Skin epidermis (tissue), 12 donors: ENCODE measurements around the gene AKT3.

Experiments
- H3K27ac ChIP-seq, 21 experiments: fragments of 200-600 bp; sonication (generic) in 11 of 21; one replicate each; pipeline ENCODE4 v1.5.0; 2020; ENCODE audit warnings: mild to moderate bottlenecking in 3 of 21, inconsistent platforms in 2 of 21, moderate library complexity in 2 of 21
- H3K4me3 ChIP-seq, 7 experiments: fragments of 200-600 bp; sonication (generic) in 2 of 7; one replicate each; pipeline ENCODE4 v1.5.0; 2020; ENCODE audit warnings: inconsistent platforms in 2 of 7, mild to moderate bottlenecking in 2 of 7, moderate library complexity in 1 of 7

Gene AKT3

DNA sequence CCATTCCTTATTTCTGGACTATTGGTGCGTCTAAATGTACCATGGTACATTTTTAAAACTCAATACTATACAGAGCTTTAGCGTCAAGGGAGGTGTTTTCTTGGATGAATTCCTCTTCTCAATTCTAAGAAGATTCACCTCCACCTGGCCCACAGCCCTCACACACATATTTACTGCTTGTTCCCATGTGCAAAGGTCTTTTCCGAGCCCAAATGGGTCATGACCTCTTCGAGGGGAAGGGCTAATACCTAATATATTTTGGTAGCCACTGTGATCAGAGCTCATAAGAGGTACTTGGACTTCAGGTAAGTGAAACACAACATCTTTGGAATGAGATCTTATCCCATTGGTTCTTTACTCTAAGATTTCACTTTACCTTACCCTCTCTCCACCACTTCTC lies 388.3 kb downstream of the AKT3 start:
- Histone ChIP-seq H3K27ac (no peak overlapping the region), H3K4me3 (no peak overlapping the region)

GRCh38 chr1:243459059-243459458 lies 391.0 kb downstream of the AKT3 start:
- H3K27ac ChIP-seq, result no peak overlapping the region
- H3K4me3 ChIP-seq, result no peak overlapping the region

DNA sequence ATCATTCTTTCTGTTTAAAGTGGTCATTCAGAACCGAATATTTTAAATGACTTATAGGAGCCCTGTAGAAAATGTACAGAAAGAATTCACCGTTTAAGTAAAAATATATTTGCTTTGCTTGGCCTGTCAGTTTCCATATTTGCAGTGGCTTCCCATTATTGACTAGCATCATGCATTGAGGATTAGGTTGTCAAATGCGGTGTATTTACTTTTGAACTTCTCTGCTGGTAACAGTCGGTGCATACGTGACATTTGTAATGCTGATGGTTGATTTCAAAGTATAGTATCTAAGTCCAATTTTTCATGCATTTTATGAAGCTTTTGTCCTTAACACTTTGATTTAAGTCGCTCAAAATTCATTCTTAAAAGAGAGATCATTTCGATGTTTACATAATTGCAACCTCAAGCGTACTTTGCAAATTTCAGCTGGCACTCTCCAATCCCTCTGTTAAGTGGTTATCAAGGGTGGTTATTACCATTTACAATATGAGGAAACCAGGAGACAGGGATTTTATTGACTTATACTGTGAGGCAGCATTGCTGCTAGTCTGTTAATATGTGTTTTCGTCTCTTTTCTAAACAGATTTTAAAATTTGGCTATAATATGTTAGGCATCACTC lies 392.6 kb downstream of the AKT3 start:
- no peak overlapping the region for H3K4me3 ChIP-seq
- no peak overlapping the region for H3K27ac ChIP-seq

DNA sequence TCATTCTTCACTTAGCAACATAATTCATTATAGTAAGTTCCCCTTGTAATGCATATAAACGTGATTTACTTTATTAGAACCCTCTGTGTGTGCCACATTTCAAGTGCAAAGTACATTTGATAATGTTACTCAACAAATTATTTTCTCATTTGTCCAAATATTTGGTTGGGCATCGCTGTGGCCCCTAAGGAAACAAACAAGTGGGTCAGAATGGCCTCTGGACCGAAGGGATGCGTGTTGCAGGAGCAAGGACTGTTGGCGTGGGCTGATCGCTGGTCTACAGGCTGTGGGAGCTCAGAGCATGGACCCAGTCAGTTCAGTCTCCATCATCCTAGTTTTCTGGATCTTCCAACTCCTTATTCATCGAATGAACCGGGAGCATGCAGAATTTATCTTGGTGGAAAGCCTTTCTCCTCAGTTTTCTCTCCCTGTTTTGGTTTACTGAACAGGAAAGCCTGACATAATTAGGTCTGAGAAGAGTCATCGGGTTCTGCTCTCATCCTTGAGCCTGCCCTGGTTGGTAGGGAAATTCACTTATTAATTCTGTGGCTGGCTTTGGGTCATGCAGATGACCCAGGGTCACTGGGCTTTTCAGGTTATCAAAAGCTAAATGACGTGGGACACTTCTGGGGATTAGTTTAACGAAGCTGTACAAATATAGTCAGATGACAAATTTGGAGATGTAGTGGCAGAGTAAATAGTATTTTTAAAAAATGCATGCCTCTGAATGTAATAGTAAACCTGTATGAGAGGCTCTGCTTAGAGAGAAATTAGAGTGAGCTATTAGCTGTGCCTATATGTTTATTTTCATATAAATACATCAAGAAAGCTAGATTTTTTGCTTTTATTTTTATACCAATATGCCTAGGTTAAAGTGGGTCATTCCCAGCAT lies 394.0 kb downstream of the AKT3 start:
- Histone ChIP-seq H3K27ac (no peak overlapping the region), H3K4me3 (no peak overlapping the region)

DNA sequence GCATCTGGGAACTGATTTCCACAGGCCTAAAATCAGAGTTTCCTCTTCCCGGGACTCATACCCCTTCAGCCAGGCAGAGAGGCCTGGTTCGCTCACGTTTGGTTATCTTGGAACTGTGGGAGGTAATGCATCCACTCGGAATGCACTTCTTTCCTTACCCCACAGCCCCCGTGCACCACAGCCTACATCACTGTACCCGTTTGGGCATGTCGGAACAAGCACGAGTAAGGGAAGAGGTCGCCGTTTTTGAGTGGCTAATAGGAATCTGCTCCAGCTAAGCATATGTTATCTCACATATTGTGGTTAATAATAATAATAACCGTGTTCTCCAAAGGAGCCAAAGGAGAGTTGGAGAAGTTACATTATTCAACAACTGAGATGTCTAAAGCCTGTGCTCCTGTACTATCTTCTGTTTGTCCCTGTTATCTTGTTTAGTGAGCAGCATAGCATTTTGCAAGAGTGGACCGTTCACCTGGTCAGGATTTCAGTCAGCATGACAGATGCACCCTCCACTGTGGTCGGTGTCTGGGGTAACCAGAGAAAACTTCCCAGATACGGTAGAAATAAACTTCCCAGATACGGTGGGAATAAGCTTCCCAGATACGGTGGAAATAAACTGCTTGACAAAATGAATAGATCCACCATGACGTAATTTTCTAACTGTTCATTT lies 395.6 kb downstream of the AKT3 start:
- Histone ChIP-seq H3K27ac (no peak overlapping the region), H3K4me3 (no peak overlapping the region)

DNA sequence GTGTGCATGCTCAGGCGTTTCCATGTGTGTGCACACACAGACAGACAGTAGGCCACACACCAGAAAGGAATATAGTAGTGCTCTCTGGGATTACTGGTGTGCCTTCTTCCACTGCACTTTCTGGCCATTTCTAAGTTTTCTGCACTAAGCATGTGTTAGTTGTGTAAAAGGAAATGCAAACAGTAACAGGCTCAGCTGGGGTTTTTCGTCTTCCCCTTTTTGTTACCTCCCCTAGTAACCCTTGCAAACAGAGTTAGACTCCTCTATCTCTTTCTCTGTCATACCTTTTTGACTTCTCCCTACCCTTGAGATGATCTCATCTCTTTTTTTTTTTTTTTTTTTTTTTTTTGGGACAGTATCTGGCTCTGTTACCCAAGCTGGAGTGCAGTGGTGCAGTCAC lies 398.0 kb downstream of the AKT3 start:
- Histone ChIP-seq H3K27ac (no peak overlapping the region), H3K4me3 (no peak overlapping the region)

- no peak overlapping the region for H3K4me3 ChIP-seq
Measured at GRCh38 chr1:243449373-243449772, 400.7 kb downstream of the AKT3 start.

DNA sequence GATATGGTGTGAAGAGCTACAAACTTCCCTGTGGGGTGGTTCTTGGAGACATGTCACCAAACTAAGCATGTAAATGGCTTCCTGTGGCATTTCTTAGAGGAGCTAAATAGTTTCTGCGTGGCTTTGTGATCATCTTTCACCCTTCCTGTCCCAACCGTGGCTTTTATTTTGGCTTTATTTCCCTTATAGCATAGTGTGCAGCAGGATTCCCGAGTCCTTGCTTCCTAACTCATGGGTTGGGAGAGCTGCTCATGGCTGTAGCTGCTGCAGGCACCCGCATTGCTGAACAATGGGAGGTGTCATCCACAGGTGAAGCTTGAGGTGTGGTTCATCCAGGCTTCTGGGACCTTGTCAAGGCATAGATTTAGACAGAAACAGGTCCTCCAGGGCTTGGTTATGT lies 402.2 kb downstream of the AKT3 start:
- no peak overlapping the region for H3K4me3 ChIP-seq
- peak overlapping the region in 15 of 21 experiments; percentile 1 to 77 (median 65) for H3K27ac ChIP-seq

More at GRCh38 chr1:243449373-243449772, 400.7 kb downstream of the AKT3 start:
- no peak overlapping the region for H3K27ac ChIP-seq

DNA sequence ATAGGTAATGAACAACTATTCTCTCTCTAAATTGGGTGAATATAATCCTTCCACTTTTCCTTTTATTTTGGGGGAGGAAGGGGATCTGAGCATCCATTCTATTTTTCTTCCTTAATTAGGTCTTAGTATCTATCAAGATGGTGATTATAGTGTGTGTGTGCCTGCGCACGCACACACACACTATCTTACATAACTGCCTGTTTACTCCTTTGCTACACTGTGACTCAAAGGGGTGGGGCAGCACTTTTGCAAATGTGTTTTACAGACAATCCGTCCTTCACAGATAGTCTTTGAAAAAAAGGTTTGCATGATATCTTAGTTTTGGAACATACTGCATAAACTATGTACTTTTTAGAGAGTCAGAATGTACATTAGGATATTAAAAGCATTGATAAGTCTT lies 402.7 kb downstream of the AKT3 start:
- no peak overlapping the region for H3K4me3 ChIP-seq
- peak overlapping the region in 15 of 21 experiments; percentile 1 to 77 (median 65) for H3K27ac ChIP-seq

DNA sequence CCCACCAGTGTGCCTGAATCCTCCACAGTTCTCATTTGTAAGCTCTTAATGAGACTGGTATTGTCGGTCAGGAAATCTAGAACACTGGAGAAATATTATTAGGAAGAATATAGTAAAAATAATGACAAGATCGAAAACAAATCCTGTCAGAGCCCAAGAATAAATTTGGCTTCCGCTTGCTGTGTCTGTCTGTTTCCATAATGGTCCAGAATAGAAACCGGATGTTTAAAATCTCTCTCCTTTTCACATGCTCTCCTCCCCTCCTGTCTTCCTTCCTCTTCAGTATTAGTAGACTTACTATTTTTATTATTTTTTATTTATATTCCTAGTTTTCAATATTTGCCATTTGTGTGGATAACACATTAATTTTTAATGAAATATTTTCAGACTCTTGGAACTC lies 406.5 kb downstream of the AKT3 start:
- H3K27ac ChIP-seq, result no peak overlapping the region
- H3K4me3 ChIP-seq, result no peak overlapping the region

GRCh38 chr1:243441601-243442000 lies 408.4 kb downstream of the AKT3 start:
- H3K4me3 ChIP-seq, result no peak overlapping the region
- no peak overlapping the region for H3K27ac ChIP-seq

DNA sequence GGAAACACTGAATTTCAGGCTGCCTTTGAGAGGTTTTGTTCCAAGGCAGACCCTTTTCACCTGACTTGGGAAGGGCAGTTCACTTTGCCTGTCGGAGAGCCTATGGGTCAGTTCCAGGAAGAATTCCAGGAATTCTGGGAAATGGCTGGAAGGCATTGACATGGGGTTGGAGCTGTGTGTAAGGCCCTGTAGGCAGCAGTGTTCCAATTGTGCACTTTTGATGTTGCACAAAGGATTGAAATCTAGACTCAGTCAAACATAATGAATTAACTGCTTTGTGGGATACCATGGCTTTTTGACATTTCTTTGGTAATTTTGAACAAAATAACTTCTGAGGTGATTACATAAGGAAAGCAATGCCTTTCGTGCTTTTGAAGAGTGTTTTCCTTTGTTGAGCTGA lies 409.6 kb downstream of the AKT3 start:
- H3K4me3 ChIP-seq, result no peak overlapping the region
- no peak overlapping the region for H3K27ac ChIP-seq

GRCh38 chr1:243438815-243439214 lies 411.2 kb downstream of the AKT3 start:
- no peak overlapping the region for H3K27ac ChIP-seq
- H3K4me3 ChIP-seq, result no peak overlapping the region
